SK-N-SH (cell line): ENCODE data around the gene DCHS1. TPM values are rescaled to one million over a fixed set of nuclear protein-coding genes. Genes with fewer than 3 reads are reported as not detected.
A peak's percentile ranks its signal among the peaks of the same experiment; 100 is the strongest.

ENCODE experiments used
- CTCF ChIA-PET: fragments of 300-600, 350-600 bp; formaldehyde crosslinking; extraction: SDS; loops from one replicate; lab custom pipeline; 2021; lab: Yijun Ruan, JAX
- POLR2A ChIA-PET: fragments of 350-600 bp; sonication (Branson Sonifier 250); formaldehyde crosslinking; extraction: SDS; loops from one replicate; lab custom pipeline; 2020; ENCODE audit warnings: antibody characterized with exemption, inconsistent platforms; lab: Yijun Ruan, JAX
- DNase-seq: peaks from one replicate; pipeline ENCODE4 v3.0.0; 2012
- H2AFZ ChIP-seq: fragments of 200-600 bp; sonication (generic); 2 replicates; pipeline ENCODE4 v1.8.1; 2016; ENCODE audit warnings: antibody characterized with exemption, mild to moderate bottlenecking, low read depth
- H3F3A ChIP-seq: fragments of 200-600 bp; sonication (generic); replicated peaks from 2 replicates; pipeline ENCODE3; 2016; ENCODE audit warnings: antibody characterized with exemption, mild to moderate bottlenecking; ENCODE audit not compliant: insufficient read depth
- H3K27ac ChIP-seq, 2 experiments: fragments of 200-500 bp in 1 of 2; fragments of 200-600 bp in 1 of 2; sonication (Bioruptor generic) in 1 of 2; sonication (generic), shearing (Covaris generic) in 1 of 2; 2 replicates each; pipeline versions ENCODE4 v1.5.1 to v1.6.1; 2014 to 2016; ENCODE audit warnings: low read depth in 2 of 2, inconsistent platforms in 1 of 2, low read length in 1 of 2, mild to moderate bottlenecking in 1 of 2, mixed read lengths in 1 of 2
- H3K27me3 ChIP-seq: fragments of 200-600 bp; sonication (generic), shearing (Covaris generic); 2 replicates; pipeline ENCODE4 v1.6.1; 2016; ENCODE audit warnings: mixed run types; ENCODE audit not compliant: insufficient read depth
- H3K36me3 ChIP-seq, 2 experiments: fragments of 200-500 bp in 1 of 2; fragments of 200-600 bp in 1 of 2; sonication (Bioruptor generic) in 1 of 2; sonication (generic) in 1 of 2; replicated peaks in 1 of 2; 2 replicates each; pipeline versions ENCODE3 to v1.5.1; 2014 to 2016; ENCODE audit warnings: low read length in 1 of 2, mild to moderate bottlenecking in 1 of 2; ENCODE audit not compliant: insufficient read depth in 2 of 2, control insufficient read depth in 1 of 2
- H3K4me1 ChIP-seq, 2 experiments: fragments of 200-500 bp in 1 of 2; fragments of 200-600 bp in 1 of 2; sonication (Bioruptor generic) in 1 of 2; sonication (generic), shearing (Covaris generic) in 1 of 2; 2 replicates each; pipeline versions ENCODE4 v1.5.1 to v1.6.1; 2014 to 2016; ENCODE audit warnings: low read depth in 1 of 2, low read length in 1 of 2, mixed run types in 1 of 2; ENCODE audit not compliant: insufficient read depth in 2 of 2, control insufficient read depth in 1 of 2
- H3K4me2 ChIP-seq: fragments of 200-600 bp; sonication (generic), shearing (Covaris generic); 2 replicates; pipeline ENCODE4 v1.6.1; 2017; ENCODE audit warnings: mixed run types
- H3K4me3 ChIP-seq, 2 experiments: fragments of 200-500 bp in 1 of 2; fragments of 200-600 bp in 1 of 2; sonication (Bioruptor generic) in 1 of 2; sonication (generic), shearing (Covaris generic) in 1 of 2; 2 replicates each; pipeline versions ENCODE4 v1.5.1 to v1.8.1; 2014 to 2016; ENCODE audit warnings: low read depth in 2 of 2, inconsistent platforms in 1 of 2, low read length in 1 of 2, mild to moderate bottlenecking in 1 of 2, mixed read lengths in 1 of 2, moderate library complexity in 1 of 2
- H3K79me2 ChIP-seq: fragments of 200-600 bp; sonication (generic); 2 replicates; pipeline ENCODE4 v1.8.1; 2017; ENCODE audit warnings: mild to moderate bottlenecking; ENCODE audit not compliant: insufficient read depth
- H3K9ac ChIP-seq: fragments of 200-600 bp; sonication (generic); 2 replicates; pipeline ENCODE4 v1.6.1; 2017; ENCODE audit warnings: mixed run types
- H3K9me2 ChIP-seq: fragments of 200-600 bp; sonication (generic); 2 replicates; pipeline ENCODE4 v1.6.1; 2017; ENCODE audit warnings: mixed run types
- H3K9me3 ChIP-seq: fragments of 200-600 bp; sonication (generic); 2 replicates; pipeline ENCODE4 v1.6.1; 2017; ENCODE audit warnings: mixed run types, mild to moderate bottlenecking, moderate library complexity
- H4K20me1 ChIP-seq: fragments of 200-600 bp; sonication (generic); 2 replicates; pipeline ENCODE4 v1.6.1; 2017; ENCODE audit warnings: mild to moderate bottlenecking, mixed run types; ENCODE audit not compliant: insufficient read depth
- CHD2 ChIP-seq: fragments of 150-350 bp; IDR thresholded peaks from 2 replicates; pipeline ENCODE4 v1.6.1; 2018; ENCODE audit warnings: low read length; ENCODE audit not compliant: partially characterized antibody
- EP300 ChIP-seq, 2 experiments: IDR thresholded peaks; 2 replicates each; pipeline versions ENCODE4 v1.4.0 to v1.6.1; 2012; ENCODE audit warnings: borderline replicate concordance in 1 of 2, low read depth in 1 of 2, low read length in 1 of 2
- FOSL2 ChIP-seq: IDR thresholded peaks from 2 replicates; pipeline ENCODE4 v1.4.0; 2012; ENCODE audit warnings: low read depth, mild to moderate bottlenecking, moderate library complexity, borderline replicate concordance
- GABPA ChIP-seq: IDR thresholded peaks from 2 replicates; pipeline ENCODE4 v1.4.0; 2012; ENCODE audit warnings: low read depth, mild to moderate bottlenecking
- MEF2A ChIP-seq: IDR thresholded peaks from 2 replicates; pipeline ENCODE4 v1.4.0; 2012; ENCODE audit warnings: low read depth, borderline replicate concordance
- NFIC ChIP-seq: IDR thresholded peaks from 2 replicates; pipeline ENCODE4 v1.4.0; 2012; ENCODE audit warnings: borderline replicate concordance
- NRF1 ChIP-seq: IDR thresholded peaks from 2 replicates; pipeline ENCODE4 v1.6.1; 2012; ENCODE audit warnings: low read depth, mild to moderate bottlenecking, low read length
- SIN3A ChIP-seq: IDR thresholded peaks from 2 replicates; pipeline ENCODE4 v1.6.1; 2012; ENCODE audit warnings: low read depth, mild to moderate bottlenecking, low read length, moderate library complexity, borderline replicate concordance
- TAF1 ChIP-seq: IDR thresholded peaks from 2 replicates; pipeline ENCODE4 v1.6.1; 2012; ENCODE audit warnings: low read depth, mild to moderate bottlenecking, low read length, moderate library complexity, borderline replicate concordance
- TCF12 ChIP-seq: IDR thresholded peaks from 2 replicates; pipeline ENCODE4 v1.4.0; 2012
- TEAD4 ChIP-seq: IDR thresholded peaks from 2 replicates; pipeline ENCODE4 v1.4.0; 2012; ENCODE audit warnings: mild to moderate bottlenecking, borderline replicate concordance; ENCODE audit not compliant: insufficient read depth
- WGBS: methylation state at CpG from one replicate; pipeline ENCODE4 v1.1.6; 2017; ENCODE audit warnings: low lambda C conversion rate; 5-methylcytosine and 5-hydroxymethylcytosine counted together
- polyA plus RNA-seq, 3 experiments: library from polyadenylated mRNA; depleted of rRNA; stranded (reverse); fragments of >200 nt; gene quantifications; 2 replicates each; pipeline ENCODE4 v1.2.3, GENCODE V29; 2012
- TF ChIP-seq, protein P1 (sequence below): IDR thresholded peaks from 2 replicates; pipeline ENCODE4 v1.4.0; 2012; ENCODE audit warnings: low read depth
- TF ChIP-seq, protein P2 (sequence below): fragments of 200-600 bp; sonication (generic); IDR thresholded peaks from 2 replicates; pipeline ENCODE4 v1.6.1; 2017; ENCODE audit warnings: antibody characterized with exemption, mild to moderate bottlenecking, moderate library complexity
- TF ChIP-seq, protein P3 (sequence below): IDR thresholded peaks from 2 replicates; pipeline ENCODE4 v1.4.0; 2012; ENCODE audit warnings: low read depth, borderline replicate concordance
- TF ChIP-seq, protein P4 (sequence below): fragments of 150-350 bp; IDR thresholded peaks from 2 replicates; pipeline ENCODE4 v1.6.1; 2017; ENCODE audit warnings: antibody characterized with exemption, low read length, low read depth, borderline replicate concordance
- TF ChIP-seq, protein P5 (sequence below): IDR thresholded peaks from 2 replicates; pipeline ENCODE4 v1.4.0; 2012; ENCODE audit warnings: low read depth, borderline replicate concordance
- TF ChIP-seq, protein P6 (sequence below): fragments of 150-350 bp; IDR thresholded peaks from 2 replicates; pipeline ENCODE4 v1.6.1; 2016; ENCODE audit warnings: mild to moderate bottlenecking, low read depth, low read length

DCHS1 gene
- polyA plus RNA-seq, 1 of the 3 experiments (the other 2 are of a cell fraction): 5.7 TPM

DNA sequence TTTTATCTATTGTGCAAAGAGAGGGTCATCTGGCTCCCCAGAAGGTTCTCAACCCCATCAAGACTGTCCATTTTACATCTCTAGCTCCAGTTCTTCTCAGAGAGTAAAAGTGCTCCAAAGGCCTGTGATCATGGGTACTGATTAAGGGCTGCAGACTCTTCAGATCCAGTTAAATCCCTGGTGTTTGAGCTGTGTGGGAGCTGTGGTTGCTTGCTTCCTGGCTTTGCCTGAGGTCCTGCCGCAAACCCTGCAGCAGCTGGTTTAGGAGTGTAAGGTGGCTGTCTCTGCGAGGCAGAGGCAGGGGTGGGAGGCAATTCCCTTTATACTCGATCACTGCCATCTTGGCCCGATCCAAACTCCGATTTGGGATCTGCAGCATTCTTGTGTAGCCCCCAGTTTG is 26.3 kb upstream of the DCHS1 start:
- WGBS: 0% methylated on average over 3 of the region's 5 CpGs
- no peak overlapping the region for H2AFZ ChIP-seq
- TF ChIP-seq CHD2 (no peak), TEAD4 (no peak), TCF12 (no peak), GABPA (no peak), MEF2A (no peak), NFIC (no peak), EP300 (IDR thresholded peaks at IDR 0.05; ENCODE audit: borderline replicate concordance in 1 of 2, low read depth in 1 of 2, low read length in 1 of 2) (no peak), FOSL2 (no peak)
- TF ChIP-seq, protein P1, sequence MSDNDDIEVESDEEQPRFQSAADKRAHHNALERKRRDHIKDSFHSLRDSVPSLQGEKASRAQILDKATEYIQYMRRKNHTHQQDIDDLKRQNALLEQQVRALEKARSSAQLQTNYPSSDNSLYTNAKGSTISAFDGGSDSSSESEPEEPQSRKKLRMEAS: no peak
- TF ChIP-seq, protein P2, sequence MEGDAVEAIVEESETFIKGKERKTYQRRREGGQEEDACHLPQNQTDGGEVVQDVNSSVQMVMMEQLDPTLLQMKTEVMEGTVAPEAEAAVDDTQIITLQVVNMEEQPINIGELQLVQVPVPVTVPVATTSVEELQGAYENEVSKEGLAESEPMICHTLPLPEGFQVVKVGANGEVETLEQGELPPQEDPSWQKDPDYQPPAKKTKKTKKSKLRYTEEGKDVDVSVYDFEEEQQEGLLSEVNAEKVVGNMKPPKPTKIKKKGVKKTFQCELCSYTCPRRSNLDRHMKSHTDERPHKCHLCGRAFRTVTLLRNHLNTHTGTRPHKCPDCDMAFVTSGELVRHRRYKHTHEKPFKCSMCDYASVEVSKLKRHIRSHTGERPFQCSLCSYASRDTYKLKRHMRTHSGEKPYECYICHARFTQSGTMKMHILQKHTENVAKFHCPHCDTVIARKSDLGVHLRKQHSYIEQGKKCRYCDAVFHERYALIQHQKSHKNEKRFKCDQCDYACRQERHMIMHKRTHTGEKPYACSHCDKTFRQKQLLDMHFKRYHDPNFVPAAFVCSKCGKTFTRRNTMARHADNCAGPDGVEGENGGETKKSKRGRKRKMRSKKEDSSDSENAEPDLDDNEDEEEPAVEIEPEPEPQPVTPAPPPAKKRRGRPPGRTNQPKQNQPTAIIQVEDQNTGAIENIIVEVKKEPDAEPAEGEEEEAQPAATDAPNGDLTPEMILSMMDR: no peak
- TF ChIP-seq, all 33 proteins: peak for 0
- POLR2A ChIA-PET: interaction anchor here (0.9 to 3.1 kb wide), 4 partner anchors 35 to 150 kb away, joined by 3 to 22 read pairs (median 10); partner anchors contain the start of genes ILK and RRP8
- no peaks in the 10 kb centered on the region for H3K9me2 ChIP-seq
- H3K4me3 ChIP-seq: peak overlapping the region; percentile 99
- H3K4me2 ChIP-seq: peak overlapping the region; percentile 94
- H3K36me3 ChIP-seq: peaks cover 22 to 29% of the 10 kb centered on the region in 2 experiments
- CTCF ChIA-PET: interaction anchor here (0.8 to 2.7 kb wide), 9 partner anchors 10 to 239 kb away, joined by 3 to 19 read pairs (median 11); partner anchors contain the start of genes ILK and TAF10
- H3K79me2 ChIP-seq: peaks cover 35% of the 10 kb centered on the region
- H3K4me1 ChIP-seq: peaks cover 5 to 14% of the 10 kb centered on the region in 2 experiments; a peak in 3 of 4 replicates
- H3K9ac ChIP-seq: peak overlapping the region; percentile 91
- peak; percentile 12 for DNase-seq
- peaks cover 5% of the 10 kb centered on the region; the same call in 1 of the 2 replicates for H4K20me1 ChIP-seq
- no peaks in the 10 kb centered on the region for H3K9me3 ChIP-seq
- peak overlapping the region; percentile 76 to 95; a peak in 3 of 4 replicates for H3K27ac ChIP-seq
- no peaks in the 10 kb centered on the region for H3K27me3 ChIP-seq
- H3F3A ChIP-seq: peaks cover 11% of the 10 kb centered on the region

DNA sequence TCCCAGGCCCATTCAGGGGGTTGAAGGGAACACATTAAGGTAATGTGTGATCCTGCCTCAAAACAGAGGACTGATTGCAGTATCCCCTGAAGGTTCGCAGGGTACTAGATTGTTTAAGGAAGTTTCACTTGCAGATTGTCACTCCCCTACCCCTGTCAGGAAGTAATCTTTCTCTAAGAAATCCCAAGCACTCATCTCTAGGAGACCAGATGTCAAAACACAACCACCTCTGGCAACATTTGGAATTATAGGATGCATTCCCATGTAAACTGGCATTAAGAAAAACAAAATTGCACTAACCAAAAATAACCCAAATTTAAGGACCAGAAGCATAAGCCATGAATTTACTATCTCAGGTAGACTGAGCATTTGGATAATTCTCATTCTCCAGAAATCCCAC is 25.9 kb upstream of the DCHS1 start:
- peak overlapping the region; percentile 31 to 99; a peak in 3 of 4 replicates for H3K4me3 ChIP-seq
- peaks cover 35% of the 10 kb centered on the region for H3K79me2 ChIP-seq
- H3F3A ChIP-seq: peaks cover 11% of the 10 kb centered on the region
- H4K20me1 ChIP-seq: peaks cover 5% of the 10 kb centered on the region; the same call in 1 of the 2 replicates
- POLR2A ChIA-PET: interaction anchor here (0.9 to 3.1 kb wide), 3 partner anchors 35 to 150 kb away, joined by 3 to 22 read pairs (median 5); no protein-coding TSS in a partner anchor
- peaks cover 5 to 14% of the 10 kb centered on the region in 2 experiments; a peak in 3 of 4 replicates for H3K4me1 ChIP-seq
- WGBS: 64% methylated on average over 1 of the region's 1 CpG
- no peaks in the 10 kb centered on the region for H3K27me3 ChIP-seq
- H3K4me2 ChIP-seq: peak overlapping the region; percentile 94; the same call in 1 of the 2 replicates
- no peak overlapping the region; a peak in 1 of 4 replicates for H3K27ac ChIP-seq
- no peak for DNase-seq
- H3K9ac ChIP-seq: no peak overlapping the region
- no peaks in the 10 kb centered on the region for H3K9me2 ChIP-seq
- H2AFZ ChIP-seq: no peak overlapping the region
- peaks cover 22 to 29% of the 10 kb centered on the region in 2 experiments for H3K36me3 ChIP-seq
- CTCF ChIA-PET: interaction anchor here (0.8 to 2.7 kb wide), 5 partner anchors 9 to 238 kb away, joined by 3 to 19 read pairs (median 12); partner anchors contain the start of gene TAF10
- H3K9me3 ChIP-seq: no peaks in the 10 kb centered on the region
- TF ChIP-seq, protein P3, sequence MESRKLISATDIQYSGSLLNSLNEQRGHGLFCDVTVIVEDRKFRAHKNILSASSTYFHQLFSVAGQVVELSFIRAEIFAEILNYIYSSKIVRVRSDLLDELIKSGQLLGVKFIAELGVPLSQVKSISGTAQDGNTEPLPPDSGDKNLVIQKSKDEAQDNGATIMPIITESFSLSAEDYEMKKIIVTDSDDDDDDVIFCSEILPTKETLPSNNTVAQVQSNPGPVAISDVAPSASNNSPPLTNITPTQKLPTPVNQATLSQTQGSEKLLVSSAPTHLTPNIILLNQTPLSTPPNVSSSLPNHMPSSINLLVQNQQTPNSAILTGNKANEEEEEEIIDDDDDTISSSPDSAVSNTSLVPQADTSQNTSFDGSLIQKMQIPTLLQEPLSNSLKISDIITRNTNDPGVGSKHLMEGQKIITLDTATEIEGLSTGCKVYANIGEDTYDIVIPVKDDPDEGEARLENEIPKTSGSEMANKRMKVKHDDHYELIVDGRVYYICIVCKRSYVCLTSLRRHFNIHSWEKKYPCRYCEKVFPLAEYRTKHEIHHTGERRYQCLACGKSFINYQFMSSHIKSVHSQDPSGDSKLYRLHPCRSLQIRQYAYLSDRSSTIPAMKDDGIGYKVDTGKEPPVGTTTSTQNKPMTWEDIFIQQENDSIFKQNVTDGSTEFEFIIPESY: no peak
- no peak for TF ChIP-seq EP300 (IDR thresholded peaks at IDR 0.05; ENCODE audit: borderline replicate concordance in 1 of 2, low read depth in 1 of 2, low read length in 1 of 2)
- no peak for TF ChIP-seq CHD2
- TF ChIP-seq, protein P4, sequence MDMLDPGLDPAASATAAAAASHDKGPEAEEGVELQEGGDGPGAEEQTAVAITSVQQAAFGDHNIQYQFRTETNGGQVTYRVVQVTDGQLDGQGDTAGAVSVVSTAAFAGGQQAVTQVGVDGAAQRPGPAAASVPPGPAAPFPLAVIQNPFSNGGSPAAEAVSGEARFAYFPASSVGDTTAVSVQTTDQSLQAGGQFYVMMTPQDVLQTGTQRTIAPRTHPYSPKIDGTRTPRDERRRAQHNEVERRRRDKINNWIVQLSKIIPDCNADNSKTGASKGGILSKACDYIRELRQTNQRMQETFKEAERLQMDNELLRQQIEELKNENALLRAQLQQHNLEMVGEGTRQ: no peak
- TF ChIP-seq NRF1: no peak
- TF ChIP-seq, protein P5, sequence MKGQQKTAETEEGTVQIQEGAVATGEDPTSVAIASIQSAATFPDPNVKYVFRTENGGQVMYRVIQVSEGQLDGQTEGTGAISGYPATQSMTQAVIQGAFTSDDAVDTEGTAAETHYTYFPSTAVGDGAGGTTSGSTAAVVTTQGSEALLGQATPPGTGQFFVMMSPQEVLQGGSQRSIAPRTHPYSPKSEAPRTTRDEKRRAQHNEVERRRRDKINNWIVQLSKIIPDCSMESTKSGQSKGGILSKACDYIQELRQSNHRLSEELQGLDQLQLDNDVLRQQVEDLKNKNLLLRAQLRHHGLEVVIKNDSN: no peak
- TF ChIP-seq TEAD4: no peak
- TF ChIP-seq FOSL2: no peak
- TF ChIP-seq TAF1: no peak
- TF ChIP-seq, protein P1: no peak
- TF ChIP-seq, protein P6, sequence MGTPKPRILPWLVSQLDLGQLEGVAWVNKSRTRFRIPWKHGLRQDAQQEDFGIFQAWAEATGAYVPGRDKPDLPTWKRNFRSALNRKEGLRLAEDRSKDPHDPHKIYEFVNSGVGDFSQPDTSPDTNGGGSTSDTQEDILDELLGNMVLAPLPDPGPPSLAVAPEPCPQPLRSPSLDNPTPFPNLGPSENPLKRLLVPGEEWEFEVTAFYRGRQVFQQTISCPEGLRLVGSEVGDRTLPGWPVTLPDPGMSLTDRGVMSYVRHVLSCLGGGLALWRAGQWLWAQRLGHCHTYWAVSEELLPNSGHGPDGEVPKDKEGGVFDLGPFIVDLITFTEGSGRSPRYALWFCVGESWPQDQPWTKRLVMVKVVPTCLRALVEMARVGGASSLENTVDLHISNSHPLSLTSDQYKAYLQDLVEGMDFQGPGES: no peak
- TF ChIP-seq SIN3A: no peak
